ENCODE data around the gene ATF1.
A peak's percentile ranks its signal among the peaks of the same experiment; 100 is the strongest.

The ATF1 gene

GRCh38 chr12:50725011-50725942, 38.6 kb upstream of the ATF1 start:
- no peak for TF ChIP-seq CTCF (conservative IDR thresholded peaks at IDR 0.05; ENCODE audit: low read length)
- no peak overlapping the region for H3K4me3 ChIP-seq (ENCODE audit: low read length)
- DNase-seq (ENCODE audit: low read depth), result peak; percentile 69

- no peak for DNase-seq (ENCODE audit: low read depth)
- no peak for TF ChIP-seq CTCF (conservative IDR thresholded peaks at IDR 0.05; ENCODE audit: low read length)
- no peak overlapping the region for H3K4me3 ChIP-seq (ENCODE audit: low read length)
Observed at GRCh38 chr12:50727466-50727865, 36.4 kb upstream of the ATF1 start.

- no peak for TF ChIP-seq CTCF (conservative IDR thresholded peaks at IDR 0.05; ENCODE audit: low read length)
- H3K4me3 ChIP-seq (ENCODE audit: low read length), result no peak overlapping the region
- no peak for DNase-seq (ENCODE audit: low read depth)
Observed at GRCh38 chr12:50728417-50728816, 35.5 kb upstream of the ATF1 start.

GRCh38 chr12:50728841-50729240, 35.1 kb upstream of the ATF1 start:
- no peak for TF ChIP-seq CTCF (conservative IDR thresholded peaks at IDR 0.05; ENCODE audit: low read length)

GRCh38 chr12:50732591-50732990, 31.3 kb upstream of the ATF1 start:
- peak; percentile 86 for DNase-seq (ENCODE audit: low read depth)
- no peak overlapping the region for H3K4me3 ChIP-seq (ENCODE audit: low read length)
- TF ChIP-seq CTCF (conservative IDR thresholded peaks at IDR 0.05; ENCODE audit: low read length), result no peak

More at GRCh38 chr12:50728841-50729240, 35.1 kb upstream of the ATF1 start:
- no peak overlapping the region for H3K4me3 ChIP-seq (ENCODE audit: low read length)
- no peak for DNase-seq (ENCODE audit: low read depth)

GRCh38 chr12:50733706-50734105, 30.2 kb upstream of the ATF1 start:
- TF ChIP-seq CTCF (conservative IDR thresholded peaks at IDR 0.05; ENCODE audit: low read length), result no peak
- no peak for DNase-seq (ENCODE audit: low read depth)
- no peak overlapping the region for H3K4me3 ChIP-seq (ENCODE audit: low read length)

All from AG10803 (cell line).